ENCODE measurements around the gene UBR3. TPM values are rescaled to one million over a fixed set of nuclear protein-coding genes. Genes with fewer than 3 reads are reported as not detected.

UBR3 gene
- total RNA-seq, 1 experiment from 2014 or later = 21.9 TPM

DNA sequence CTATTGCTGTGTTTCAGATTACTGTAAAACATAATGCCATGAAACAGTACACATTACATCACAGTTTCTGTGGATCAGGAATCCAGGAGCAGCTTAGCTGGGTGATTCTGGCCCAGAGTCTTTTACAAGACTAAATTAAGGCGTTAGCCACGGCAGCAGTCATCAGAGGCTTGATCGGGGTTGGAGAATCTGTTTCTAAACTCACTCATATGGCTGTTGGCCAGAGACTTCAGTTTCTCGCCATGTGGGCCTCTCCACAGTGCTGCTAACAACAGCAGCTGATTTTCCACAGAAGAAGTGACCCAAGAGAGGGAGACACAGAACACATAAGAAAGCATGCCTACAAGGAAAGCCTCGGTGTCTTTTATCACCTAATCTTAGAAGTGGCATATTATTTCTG, 261.5 kb downstream of the UBR3 start:
- no peak overlapping the region for H3K4me3 ChIP-seq
- H3F3A ChIP-seq (ENCODE audit: insufficient read depth, low read depth) = peaks cover 4% of the 10 kb centered on the region; the same call in 1 of the 2 replicates
- intact Hi-C loops (cut with micrococcal nuclease; ENCODE audit: unreplicated experiment) = no loop called here
- no peaks in the 10 kb centered on the region for H3K79me2 ChIP-seq (ENCODE audit: low read depth)
- ChIA-PET POLR2A (ENCODE audit: unreplicated experiment) (no interaction called here), CTCF (no interaction called here)
- no peaks in the 10 kb centered on the region for H3K27me3 ChIP-seq (ENCODE audit: insufficient read depth, low read depth)
- H3K9me2 ChIP-seq (ENCODE audit: insufficient read depth) = no peaks in the 10 kb centered on the region
- no peak for DNase-seq
- H3K4me1 ChIP-seq (replicated peaks; ENCODE audit: insufficient read depth) = 0 out of 2 replicates have a peak, but pooled peaks cover 4% of the 10 kb centered on the region
- H3K4me2 ChIP-seq = no peak overlapping the region
- TF ChIP-seq EZH2 (IDR thresholded peaks at IDR 0.05; ENCODE audit: low read depth) (no peak), CTCF (conservative IDR thresholded peaks at IDR 0.05) (no peak)
- H3K9me3 ChIP-seq (ENCODE audit: insufficient read depth, low read depth) = peaks cover 21% of the 10 kb centered on the region
- BruUV-seq (replicated peaks) = no TSS peak
- 0 out of 2 replicates have a peak, but pooled peaks cover 6% of the 10 kb centered on the region for H3K36me3 ChIP-seq (ENCODE audit: low read depth)
- H3K27ac ChIP-seq = no peak overlapping the region
- no peak overlapping the region for H2AFZ ChIP-seq
- no peaks in the 10 kb centered on the region for H4K20me1 ChIP-seq (ENCODE audit: insufficient read depth)

- no peak overlapping the region for H3K4me3 ChIP-seq
- CTCF ChIA-PET = no interaction called here
- no peak overlapping the region for H3K27ac ChIP-seq
- no peaks in the 10 kb centered on the region for H3K9me2 ChIP-seq (ENCODE audit: insufficient read depth)
- H4K20me1 ChIP-seq (ENCODE audit: insufficient read depth) = no peaks in the 10 kb centered on the region
- 0 out of 2 replicates have a peak, but pooled peaks cover 6% of the 10 kb centered on the region for H3K36me3 ChIP-seq (ENCODE audit: low read depth)
- H3K9me3 ChIP-seq (ENCODE audit: insufficient read depth, low read depth) = peaks cover 21% of the 10 kb centered on the region
- POLR2A ChIA-PET (ENCODE audit: unreplicated experiment) = no interaction called here
- intact Hi-C loops (cut with micrococcal nuclease; ENCODE audit: unreplicated experiment) = no loop called here
- no peak overlapping the region for H3K4me2 ChIP-seq
- peaks cover 4% of the 10 kb centered on the region; the same call in 1 of the 2 replicates for H3F3A ChIP-seq (ENCODE audit: insufficient read depth, low read depth)
- no peaks in the 10 kb centered on the region for H3K79me2 ChIP-seq (ENCODE audit: low read depth)
- H3K27me3 ChIP-seq (ENCODE audit: insufficient read depth, low read depth) = no peaks in the 10 kb centered on the region
- H2AFZ ChIP-seq = no peak overlapping the region
- DNase-seq = no peak
- 0 out of 2 replicates have a peak, but pooled peaks cover 4% of the 10 kb centered on the region for H3K4me1 ChIP-seq (replicated peaks; ENCODE audit: insufficient read depth)
- TF ChIP-seq EZH2 (IDR thresholded peaks at IDR 0.05; ENCODE audit: low read depth) = no peak
- no peak for TF ChIP-seq CTCF (conservative IDR thresholded peaks at IDR 0.05)
- BruUV-seq (replicated peaks) = no TSS peak
These were observed 263.0 kb downstream of the UBR3 start for GRCh38 chr2:170090229-170090628.

DNA sequence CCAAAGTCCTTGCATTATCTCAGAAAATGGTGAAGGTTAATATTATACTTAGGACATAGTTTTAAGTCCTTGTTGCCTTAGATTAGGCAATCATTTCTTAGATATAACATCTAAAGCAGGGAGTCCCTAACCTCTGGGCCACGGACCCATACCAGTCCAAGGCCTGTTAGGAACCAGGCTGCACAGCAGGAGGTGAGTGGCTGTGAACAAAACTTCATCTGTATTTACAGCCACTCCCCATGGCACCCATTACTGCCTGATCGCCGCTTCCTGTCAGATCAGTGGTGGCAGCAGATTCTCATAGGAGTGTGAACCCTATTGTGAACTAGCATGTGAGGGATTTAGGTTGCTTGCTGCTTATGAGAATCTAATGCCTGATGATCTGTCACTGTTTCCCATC, 264.2 kb downstream of the UBR3 start:
- no peak overlapping the region for H2AFZ ChIP-seq
- no peaks in the 10 kb centered on the region for H4K20me1 ChIP-seq (ENCODE audit: insufficient read depth)
- 0 out of 2 replicates have a peak, but pooled peaks cover 6% of the 10 kb centered on the region for H3K36me3 ChIP-seq (ENCODE audit: low read depth)
- ChIA-PET CTCF (no interaction called here), POLR2A (ENCODE audit: unreplicated experiment) (no interaction called here)
- no peaks in the 10 kb centered on the region for H3K9me2 ChIP-seq (ENCODE audit: insufficient read depth)
- H3K27ac ChIP-seq = no peak overlapping the region
- no peaks in the 10 kb centered on the region for H3K79me2 ChIP-seq (ENCODE audit: low read depth)
- intact Hi-C loops (cut with micrococcal nuclease; ENCODE audit: unreplicated experiment) = no loop called here
- BruUV-seq (replicated peaks) = no TSS peak
- H3K9me3 ChIP-seq (ENCODE audit: insufficient read depth, low read depth) = peaks cover 21% of the 10 kb centered on the region
- no peak overlapping the region for H3K4me3 ChIP-seq
- peaks cover 4% of the 10 kb centered on the region; the same call in 1 of the 2 replicates for H3F3A ChIP-seq (ENCODE audit: insufficient read depth, low read depth)
- TF ChIP-seq EZH2 (IDR thresholded peaks at IDR 0.05; ENCODE audit: low read depth) (no peak), CTCF (conservative IDR thresholded peaks at IDR 0.05) (no peak)
- H3K4me2 ChIP-seq = no peak overlapping the region
- no peaks in the 10 kb centered on the region for H3K27me3 ChIP-seq (ENCODE audit: insufficient read depth, low read depth)
- DNase-seq = no peak
- H3K4me1 ChIP-seq (replicated peaks; ENCODE audit: insufficient read depth) = 0 out of 2 replicates have a peak, but pooled peaks cover 4% of the 10 kb centered on the region
